Medulla oblongata (tissue), 1 donor: ENCODE results near the gene LRCH1.
"Not testable (repeated sequence)": the region's sequence is repeated elsewhere in the genome, so short reads cannot be mapped to it uniquely, and the experiment has no call there.

Experiments used
- DNase-seq: peaks from one replicate; pipeline ENCODE4 v3.0.0-alpha.2; 2015; ENCODE audit errors: extremely low spot score

The LRCH1 gene

GRCh38 chr13:46753137-46753536, 200.2 kb downstream of the LRCH1 start:
- no peak for DNase-seq

GRCh38 chr13:46753917-46754316, 200.9 kb downstream of the LRCH1 start:
- no peak for DNase-seq

DNA sequence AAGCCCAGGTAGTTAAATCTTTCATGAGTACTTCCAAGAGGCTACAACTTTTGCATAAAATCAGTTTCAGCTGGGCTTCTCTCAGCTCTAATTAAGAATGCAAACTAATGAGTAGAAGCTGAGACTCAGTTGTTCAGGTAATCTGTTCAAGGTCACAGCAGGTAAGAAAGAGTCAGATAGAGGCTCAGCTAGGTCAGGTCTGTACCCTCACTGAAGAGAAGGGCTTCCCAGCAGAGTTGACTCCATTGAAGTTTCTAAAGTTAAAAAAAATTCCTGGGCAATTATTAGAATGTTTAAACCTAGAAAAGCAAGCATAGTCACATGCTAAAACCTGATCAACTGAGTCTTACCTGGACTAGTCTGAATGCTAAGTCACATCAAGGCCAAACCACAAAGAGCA, 201.8 kb downstream of the LRCH1 start:
- DNase-seq: no peak

DNA sequence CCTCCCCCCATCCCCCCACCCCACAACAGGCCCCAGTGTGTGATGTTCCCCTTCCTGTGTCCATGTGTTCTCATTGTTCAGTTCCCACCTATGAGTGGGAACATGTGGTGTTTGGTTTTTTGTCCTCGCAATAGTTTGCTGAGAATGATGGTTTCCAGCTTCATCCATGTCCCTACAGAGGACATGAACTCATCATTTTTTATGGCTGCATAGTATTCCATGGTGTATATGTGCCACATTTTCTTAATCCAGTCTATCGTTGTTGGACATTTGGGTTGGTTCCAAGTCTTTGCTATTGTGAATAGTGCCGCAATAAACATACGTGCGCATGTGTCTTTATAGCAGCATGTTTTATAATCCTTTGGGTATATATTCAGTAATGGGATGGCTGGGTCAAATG, 202.5 kb downstream of the LRCH1 start:
- not testable (repeated sequence) for DNase-seq

- no peak for DNase-seq
Measured at GRCh38 chr13:46756977-46757376, 204.0 kb downstream of the LRCH1 start.

GRCh38 chr13:46757640-46758039, 204.7 kb downstream of the LRCH1 start:
- no peak for DNase-seq

GRCh38 chr13:46759846-46760245, 206.9 kb downstream of the LRCH1 start:
- DNase-seq: no peak

DNA sequence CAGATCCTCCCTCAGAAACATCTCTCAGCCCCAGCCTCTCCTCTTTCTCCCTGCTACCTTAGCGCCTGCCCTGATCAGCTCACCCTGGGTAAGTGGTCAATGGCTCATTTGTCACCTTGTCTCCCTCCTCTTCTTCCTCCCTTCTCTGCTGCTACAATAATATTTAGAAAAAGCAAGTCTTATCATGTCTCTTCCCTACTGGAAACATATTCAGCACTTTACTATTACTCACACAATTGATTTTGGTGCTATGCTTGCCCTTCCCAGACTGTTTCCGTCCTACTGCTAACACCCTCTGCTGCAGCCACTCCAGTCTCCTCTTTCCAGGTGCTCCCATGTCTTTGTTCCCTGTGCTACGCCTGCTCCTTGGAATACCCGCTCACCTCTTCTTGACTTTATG, 208.2 kb downstream of the LRCH1 start:
- DNase-seq: no peak

DNA sequence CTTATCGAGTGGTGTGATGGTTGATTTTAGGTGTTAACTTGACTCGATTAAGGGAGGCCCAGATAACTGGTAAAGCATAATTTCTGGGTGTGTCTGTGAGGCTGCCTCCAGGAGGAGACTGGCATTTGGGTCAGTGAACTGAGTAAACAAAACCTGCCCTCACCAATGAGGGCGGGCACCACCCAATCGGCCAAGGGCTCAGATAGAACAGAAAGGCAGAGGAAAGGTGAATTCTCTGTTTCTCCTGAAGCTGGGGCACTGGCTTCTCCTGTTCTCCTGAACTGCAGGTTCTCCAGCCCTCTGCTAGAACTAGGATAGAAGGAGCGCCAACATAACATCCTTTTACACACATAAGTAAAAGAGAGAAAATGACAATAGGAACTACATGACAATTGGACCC, 208.9 kb downstream of the LRCH1 start:
- no peak for DNase-seq

- DNase-seq: not testable (repeated sequence)
Measured at GRCh38 chr13:46769925-46770324, 217.0 kb downstream of the LRCH1 start.

- no peak for DNase-seq
Measured at GRCh38 chr13:46771693-46772092, 218.7 kb downstream of the LRCH1 start.

DNA sequence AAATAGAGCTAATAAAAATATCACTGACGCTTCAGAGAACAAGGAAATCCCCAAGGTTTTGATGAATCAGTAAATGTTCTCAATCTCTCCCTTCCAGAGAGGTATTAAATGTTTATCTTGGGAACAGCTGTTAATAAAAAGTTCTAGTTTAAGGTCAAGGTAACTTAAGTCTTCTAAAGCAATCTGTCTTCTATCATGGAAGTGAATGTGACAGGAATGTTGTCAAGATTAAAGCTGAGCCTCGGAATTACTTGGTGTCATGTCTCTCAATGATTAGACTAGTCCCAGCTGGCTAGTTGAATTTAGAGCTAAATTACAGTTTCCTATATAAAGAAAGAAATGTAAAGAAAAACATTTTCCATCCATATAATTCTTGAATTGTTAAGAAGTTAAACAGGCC, 220.6 kb downstream of the LRCH1 start:
- DNase-seq: no peak

- peak; percentile 32 for DNase-seq
Measured at GRCh38 chr13:46775385-46776107, 222.6 kb downstream of the LRCH1 start.

DNA sequence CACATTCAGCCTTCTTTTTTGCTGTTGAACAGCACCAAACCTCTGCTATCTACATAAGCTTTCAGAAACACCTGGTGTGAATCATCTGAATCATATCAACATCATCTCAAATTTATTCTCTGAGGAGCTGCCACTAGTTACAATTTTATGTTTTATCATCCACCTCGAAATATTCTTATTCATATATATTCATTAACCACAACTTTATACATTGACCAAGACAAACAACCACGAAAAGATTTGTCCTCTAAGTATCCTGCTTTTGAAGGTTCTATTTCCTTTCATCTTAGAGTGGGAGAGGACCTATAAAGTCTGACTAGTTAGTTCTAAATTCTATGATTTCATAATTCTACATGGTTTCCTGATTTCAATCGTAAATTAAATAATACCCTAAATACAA, 225.1 kb downstream of the LRCH1 start:
- DNase-seq: no peak

DNA sequence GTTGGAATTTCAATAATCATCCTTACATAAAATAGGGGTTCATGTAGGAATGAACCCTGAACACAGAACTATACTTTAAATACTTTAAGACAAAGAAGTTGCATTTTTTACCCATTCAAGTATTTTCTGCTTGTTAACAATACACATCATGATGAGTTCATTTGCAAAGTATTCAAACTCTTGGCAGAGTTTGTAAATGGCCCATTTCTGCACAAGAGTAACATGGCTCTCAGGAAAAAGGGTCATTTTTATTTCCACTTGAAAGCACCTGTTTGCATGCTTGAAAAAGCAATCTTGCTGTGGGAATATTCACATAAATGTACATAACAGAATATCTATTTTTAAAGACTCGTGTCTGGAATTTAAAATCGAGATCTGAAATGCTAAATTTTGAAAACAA, 225.9 kb downstream of the LRCH1 start:
- peak; percentile 27 for DNase-seq

DNA sequence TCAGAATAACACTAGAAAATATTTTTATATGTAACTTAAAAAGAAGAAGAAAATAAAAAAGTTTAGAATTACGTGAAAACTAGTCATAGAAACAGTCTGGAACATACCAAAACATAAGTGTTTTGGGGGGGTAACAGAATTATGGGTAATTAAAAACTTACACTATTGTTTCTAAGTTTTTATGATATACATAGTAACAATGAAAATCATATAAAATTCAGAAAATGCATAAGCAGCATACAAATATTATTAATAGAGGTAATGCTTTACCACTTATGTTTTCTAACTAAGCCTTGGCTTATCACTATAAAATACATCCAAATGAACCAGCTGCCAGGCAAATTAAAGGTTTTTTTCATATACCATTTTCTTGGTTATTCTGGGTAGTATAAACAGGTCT, 229.1 kb downstream of the LRCH1 start:
- DNase-seq: no peak

GRCh38 chr13:46782691-46783090, 229.7 kb downstream of the LRCH1 start:
- DNase-seq: no peak

GRCh38 chr13:46783504-46783903, 230.5 kb downstream of the LRCH1 start:
- no peak for DNase-seq

DNA sequence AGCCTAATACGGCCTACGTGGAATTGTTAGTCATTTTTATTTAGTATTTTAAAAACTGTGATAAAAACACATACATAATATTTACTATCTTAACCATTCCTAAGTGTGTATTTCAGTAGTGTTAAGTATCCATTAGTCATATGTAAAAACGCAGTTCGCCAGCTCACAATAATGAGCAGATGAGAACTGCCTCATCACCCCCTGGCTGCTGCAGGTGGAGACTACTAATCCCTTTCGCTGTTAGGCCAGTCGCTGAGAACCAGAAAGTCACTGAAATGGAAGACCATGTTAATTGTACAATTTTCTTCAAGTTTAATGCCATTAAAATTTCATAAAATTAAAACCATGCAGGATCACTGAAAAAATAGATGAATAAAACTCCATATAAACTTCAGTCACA, 242.4 kb downstream of the LRCH1 start:
- no peak for DNase-seq

DNA sequence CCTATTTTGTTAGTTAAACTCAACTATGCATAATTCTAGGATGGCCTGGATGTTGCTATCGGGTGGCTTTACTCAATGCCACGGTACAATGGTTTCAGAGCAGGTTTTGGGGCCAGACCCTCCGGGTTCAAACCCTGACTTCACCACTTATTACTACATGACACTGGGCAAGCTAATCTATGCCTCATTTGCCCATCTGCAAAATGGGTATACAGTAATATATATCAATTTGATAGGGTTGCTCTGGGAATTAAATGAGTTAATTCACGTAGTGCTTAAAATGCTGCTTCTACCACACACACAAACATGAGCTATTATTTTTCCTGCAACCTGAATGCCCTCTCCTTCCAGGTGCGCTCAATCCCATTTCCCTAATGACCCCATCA, 243.2 kb downstream of the LRCH1 start:
- DNase-seq: no peak

DNA sequence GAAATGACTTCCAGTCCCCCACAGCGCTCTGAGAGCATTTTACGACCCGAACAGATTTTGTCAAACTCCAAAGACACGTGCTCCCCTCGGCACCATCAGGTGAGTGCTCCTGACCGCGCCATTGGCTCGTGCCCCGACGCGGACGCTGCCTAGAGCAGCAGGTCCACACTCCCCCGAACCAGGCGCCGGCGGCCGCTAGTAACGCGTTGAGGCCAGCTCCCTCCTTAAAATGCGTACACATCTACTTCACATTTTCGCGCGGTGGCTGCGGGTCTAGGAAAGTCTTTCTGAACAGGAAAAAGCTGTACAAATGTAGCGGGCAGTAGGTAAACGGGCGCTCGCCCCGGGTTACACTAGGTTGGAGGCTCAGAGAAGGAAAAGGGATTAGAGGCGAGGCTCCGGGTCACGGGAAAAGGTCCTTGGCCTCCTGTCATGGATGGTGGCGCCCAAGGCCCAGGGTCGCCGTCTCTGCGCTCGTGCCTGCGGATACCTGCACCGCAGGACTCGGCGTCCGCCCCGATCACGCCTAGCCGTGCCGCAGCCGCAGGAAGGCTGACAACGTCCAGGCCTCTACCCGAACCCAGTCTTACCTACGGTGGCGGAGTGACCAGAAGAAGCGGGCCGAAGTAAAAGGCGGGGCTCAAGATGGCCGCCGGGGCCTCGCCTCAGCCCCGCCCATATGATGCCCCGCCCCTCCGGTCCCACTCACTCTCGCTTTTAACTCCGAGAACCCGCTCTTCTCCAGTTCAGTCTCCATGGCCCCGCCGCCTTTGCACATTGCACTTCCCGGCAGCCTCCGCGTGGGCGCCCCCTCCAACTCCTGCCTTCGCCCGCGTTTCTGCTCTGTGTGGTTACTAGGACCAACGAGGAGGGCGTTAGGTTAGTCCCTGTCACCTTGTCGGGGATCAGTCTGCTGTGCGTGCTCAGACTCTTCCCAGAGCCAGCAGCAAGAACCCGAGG, 243.8 kb downstream of the LRCH1 start, which contains the start of gene ESD:
Gene ESD (minus strand): TSS at position 647 of the 960 bp plus-strand sequence. CDS start 5,748 bp downstream, outside the sequence.
- DNase-seq: peak; percentile 92

- peak; percentile 62 for DNase-seq
Measured at GRCh38 chr13:46797501-46798237, 244.7 kb downstream of the LRCH1 start.
